Activated naive CD8-positive, alpha-beta T cell treated with anti-CD3 and anti-CD28 coated beads, Interleukin-2, amount 10 ng/mL, durations not matched to agents 7 days and 5 days (primary cell): ENCODE measurements around the gene C17orf100. TPM values are rescaled to one million over a fixed set of nuclear protein-coding genes. Genes with fewer than 3 reads are reported as not detected.

Source experiments
- ATAC-seq: fragments of 150-1000 bp; cut with Tn5 transposase; one replicate; pipeline ENCODE4 v1.10.0; 2021; ENCODE audit warnings: low read depth, moderate library complexity
- POLR2A ChIA-PET: fragments of 350-600 bp; sonication (Branson Sonifier 250); formaldehyde crosslinking; loops from one replicate; lab custom pipeline; 2021; ENCODE audit warnings: antibody characterized with exemption; lab: Charles Lee
- DNase-seq: peaks from one replicate; pipeline ENCODE4 v3.0.0; 2021
- H3K27ac Mint-ChIP-seq: one replicate; pipeline ENCODE4 v1.8.0; 2022; ENCODE audit warnings: mild to moderate bottlenecking, mixed read lengths
- H3K27me3 Mint-ChIP-seq: one replicate; pipeline ENCODE4 v1.8.0; 2022; ENCODE audit warnings: mild to moderate bottlenecking, moderate library complexity, mixed read lengths
- H3K36me3 Mint-ChIP-seq: one replicate; pipeline ENCODE4 v1.8.0; 2021; ENCODE audit warnings: mild to moderate bottlenecking, mixed read lengths
- H3K4me1 Mint-ChIP-seq: one replicate; pipeline ENCODE4 v1.8.0; 2021; ENCODE audit warnings: mixed read lengths
- H3K4me3 Mint-ChIP-seq: one replicate; pipeline ENCODE4 v1.8.0; 2022; ENCODE audit warnings: mild to moderate bottlenecking, moderate library complexity, mixed read lengths
- H3K9me3 Mint-ChIP-seq: one replicate; pipeline ENCODE4 v1.8.0; 2021; ENCODE audit warnings: mixed read lengths
- total RNA-seq, 2 experiments: library from RNA; stranded (reverse); gene quantifications; one replicate each; pipeline ENCODE4 v1.2.3, GENCODE V29; 2021

The C17orf100 gene
- total RNA-seq, 2 experiments from 2014 or later, result 2.0 to 2.5 TPM

- POLR2A ChIA-PET, result no interaction called here
- no peaks in the 10 kb centered on the region for H3K27me3 Mint-ChIP-seq
- ATAC-seq (no peak), DNase-seq (no peak)
- peaks cover 19% of the 10 kb centered on the region for H3K4me1 Mint-ChIP-seq
- H3K4me3 Mint-ChIP-seq, result no peak overlapping the region
- H3K36me3 Mint-ChIP-seq, result peaks cover 17% of the 10 kb centered on the region
- H3K27ac Mint-ChIP-seq, result no peak overlapping the region
- H3K9me3 Mint-ChIP-seq, result no peaks in the 10 kb centered on the region
These were observed 14.7 kb upstream of the C17orf100 start for GRCh38 chr17:6636616-6637457.

GRCh38 chr17:6637458-6637840 lies 14.1 kb upstream of the C17orf100 start:
- no peak overlapping the region for H3K4me3 Mint-ChIP-seq
- no peak overlapping the region for H3K27ac Mint-ChIP-seq
- ATAC-seq (no peak), DNase-seq (no peak)
- peaks cover 25% of the 10 kb centered on the region for H3K4me1 Mint-ChIP-seq
- no peaks in the 10 kb centered on the region for H3K9me3 Mint-ChIP-seq
- no peaks in the 10 kb centered on the region for H3K27me3 Mint-ChIP-seq
- peaks cover 20% of the 10 kb centered on the region for H3K36me3 Mint-ChIP-seq
- POLR2A ChIA-PET, result no interaction called here

GRCh38 chr17:6638046-6638908 lies 13.3 kb upstream of the C17orf100 start:
- no peak for ATAC-seq
- POLR2A ChIA-PET, result interaction anchor here (1.0 kb wide), 1 partner anchor 13 kb away, joined by 3 read pairs; the partner anchor contains the start of genes C17orf100 and MED31

GRCh38 chr17:6639014-6639585 lies 12.5 kb upstream of the C17orf100 start:
- Mint-ChIP-seq H3K27ac (peak overlapping the region; percentile 68), H3K36me3 (peaks cover 15% of the 10 kb centered on the region), H3K9me3 (no peaks in the 10 kb centered on the region), H3K27me3 (no peaks in the 10 kb centered on the region), H3K4me3 (peak overlapping the region; percentile 97), H3K4me1 (peaks cover 40% of the 10 kb centered on the region)
- POLR2A ChIA-PET, result interaction anchor here (1.2 to 4.3 kb wide), 3 partner anchors 12 to 118 kb away, joined by 3 to 42 read pairs (median 7); partner anchors contain the start of genes C17orf100 and MED31
- DNase-seq (peak; percentile 38), ATAC-seq (no peak)

More at GRCh38 chr17:6638046-6638908, 13.3 kb upstream of the C17orf100 start:
- H3K4me1 Mint-ChIP-seq, result peaks cover 33% of the 10 kb centered on the region
- peak; percentile 33 for DNase-seq
- peaks cover 18% of the 10 kb centered on the region for H3K36me3 Mint-ChIP-seq
- H3K4me3 Mint-ChIP-seq, result peak overlapping the region; percentile 33
- H3K27me3 Mint-ChIP-seq, result no peaks in the 10 kb centered on the region
- no peak overlapping the region for H3K27ac Mint-ChIP-seq
- H3K9me3 Mint-ChIP-seq, result no peaks in the 10 kb centered on the region

GRCh38 chr17:6639586-6640535 lies 11.7 kb upstream of the C17orf100 start:
- Mint-ChIP-seq H3K36me3 (peaks cover 13% of the 10 kb centered on the region), H3K9me3 (no peaks in the 10 kb centered on the region), H3K4me3 (peak overlapping the region; percentile 97), H3K27me3 (no peaks in the 10 kb centered on the region), H3K27ac (peak overlapping the region; percentile 68), H3K4me1 (peaks cover 44% of the 10 kb centered on the region)
- POLR2A ChIA-PET, result interaction anchor here (1.0 to 4.3 kb wide), 5 partner anchors 11 to 204 kb away, joined by 3 to 42 read pairs (median 3); partner anchors contain the start of genes C17orf100 and MED31
- peak; percentile 26 for ATAC-seq
- DNase-seq, result peak; percentile 71

GRCh38 chr17:6640536-6641246 lies 10.9 kb upstream of the C17orf100 start, which contains the start of the genes KIAA0753 and TXNDC17:
Gene KIAA0753 (minus strand): TSS chr17:6640711. CDS start chr17:6635103, 5,608 bp downstream.
Gene TXNDC17 (plus strand): TSS chr17:6641060. CDS start chr17:6641083, 23 bp downstream.
- Mint-ChIP-seq H3K27me3 (no peaks in the 10 kb centered on the region), H3K36me3 (peaks cover 13% of the 10 kb centered on the region), H3K4me3 (peak within 1 kb of the TSS; percentile 97), H3K27ac (peak within 1 kb of the TSS; percentile 96), H3K4me1 (peaks cover 47% of the 10 kb centered on the region), H3K9me3 (no peaks in the 10 kb centered on the region)
- POLR2A ChIA-PET, result interaction anchor here (0.6 to 4.3 kb wide), 7 partner anchors 10 to 1939 kb away, joined by 3 to 42 read pairs (median 3); partner anchors contain the start of genes C17orf100 and MED31
- peak; percentile 84 for ATAC-seq
- peak; percentile 96 for DNase-seq

- Mint-ChIP-seq H3K9me3 (no peaks in the 10 kb centered on the region), H3K36me3 (peaks cover 13% of the 10 kb centered on the region), H3K4me3 (peak overlapping the region; percentile 97), H3K4me1 (peaks cover 47% of the 10 kb centered on the region), H3K27me3 (no peaks in the 10 kb centered on the region), H3K27ac (peak overlapping the region; percentile 96)
- POLR2A ChIA-PET, result interaction anchor here (0.6 to 4.3 kb wide), 6 partner anchors 8 to 1940 kb away, joined by 3 to 42 read pairs (median 3); partner anchors contain the start of genes C17orf100 and MED31
- ATAC-seq (peak; percentile 2), DNase-seq (no peak)
These were observed 10.2 kb upstream of the C17orf100 start for GRCh38 chr17:6641247-6641863.

GRCh38 chr17:6642592-6642991 lies 9.0 kb upstream of the C17orf100 start:
- no peak for ATAC-seq
- POLR2A ChIA-PET, result interaction anchor here (1.5 to 4.3 kb wide), 2 partner anchors 8 to 15 kb away, joined by 5 to 42 read pairs; partner anchors contain the start of genes C17orf100 and MED31
- Mint-ChIP-seq H3K27me3 (no peaks in the 10 kb centered on the region), H3K27ac (no peak overlapping the region), H3K4me3 (peak overlapping the region; percentile 53), H3K9me3 (no peaks in the 10 kb centered on the region), H3K36me3 (peaks cover 17% of the 10 kb centered on the region), H3K4me1 (peaks cover 50% of the 10 kb centered on the region)
- DNase-seq, result no peak

GRCh38 chr17:6643451-6644125 lies 8.0 kb upstream of the C17orf100 start:
- DNase-seq (no peak), ATAC-seq (no peak)
- Mint-ChIP-seq H3K36me3 (peaks cover 19% of the 10 kb centered on the region), H3K4me3 (peak overlapping the region; percentile 42), H3K4me1 (peaks cover 53% of the 10 kb centered on the region), H3K9me3 (no peaks in the 10 kb centered on the region), H3K27me3 (no peaks in the 10 kb centered on the region), H3K27ac (peak overlapping the region; percentile 12)
- POLR2A ChIA-PET, result no interaction called here

GRCh38 chr17:6648181-6648580 lies 3.4 kb upstream of the C17orf100 start:
- DNase-seq, result no peak

More at GRCh38 chr17:6648181-6648580, 3.4 kb upstream of the C17orf100 start:
- POLR2A ChIA-PET, result no interaction called here
- no peak overlapping the region for H3K27ac Mint-ChIP-seq
- H3K9me3 Mint-ChIP-seq, result no peaks in the 10 kb centered on the region
- ATAC-seq, result no peak
- H3K4me3 Mint-ChIP-seq, result no peak overlapping the region
- no peaks in the 10 kb centered on the region for H3K27me3 Mint-ChIP-seq
- peaks cover 12% of the 10 kb centered on the region for H3K36me3 Mint-ChIP-seq
- H3K4me1 Mint-ChIP-seq, result peaks cover 41% of the 10 kb centered on the region
